ENCODE data around the gene GNAI2.
"Not testable (repeated sequence)": the region's sequence is repeated elsewhere in the genome, so short reads cannot be mapped to it uniquely, and the experiment has no call there.

The GNAI2 gene

DNA sequence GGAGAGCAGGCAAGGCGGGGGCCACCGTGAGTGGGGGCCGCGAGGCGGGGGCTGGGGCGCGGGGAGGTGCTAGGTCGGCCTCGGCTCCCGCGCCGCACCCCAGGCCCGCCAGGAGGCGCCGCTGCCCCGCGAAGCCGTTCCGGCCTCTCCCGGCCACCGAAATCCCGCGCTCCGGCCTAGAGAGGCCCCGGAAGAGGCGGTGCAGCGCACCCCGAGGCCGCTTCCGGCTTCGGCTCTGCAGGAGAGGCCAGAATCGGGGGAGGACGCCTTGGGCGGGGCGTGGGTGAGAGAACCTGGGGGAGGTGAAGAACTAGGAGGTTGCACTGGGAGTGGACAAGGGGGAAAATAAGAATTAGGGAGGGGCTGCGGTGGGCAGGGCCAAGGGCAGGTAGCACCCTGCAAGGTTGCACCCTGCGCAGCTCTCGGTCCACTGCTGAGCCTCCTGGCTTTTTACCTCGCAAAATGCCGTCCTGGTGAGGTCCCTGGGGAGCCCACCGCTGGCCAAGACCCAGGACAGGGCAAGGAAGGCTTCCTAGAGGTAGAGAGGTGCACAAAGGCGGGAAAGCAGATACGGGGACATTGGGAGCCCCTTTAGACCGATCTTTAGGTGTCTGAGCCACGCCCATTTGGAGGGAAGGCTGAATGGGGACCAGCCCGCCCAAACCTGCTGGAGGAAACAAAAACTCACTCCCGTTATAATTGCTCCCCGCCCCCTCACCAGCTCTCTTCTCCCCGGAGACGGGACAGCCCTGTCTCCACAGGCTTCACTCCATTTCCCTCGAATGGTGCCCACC lies 8.4 kb upstream of the GNAI2 start:
- DNase-seq = peak; percentile 84 to 91

GRCh38 chr3:50228184-50228763 lies 7.7 kb upstream of the GNAI2 start:
- not testable (repeated sequence) for DNase-seq

GRCh38 chr3:50229490-50229889 lies 6.5 kb upstream of the GNAI2 start:
- DNase-seq = no peak

DNA sequence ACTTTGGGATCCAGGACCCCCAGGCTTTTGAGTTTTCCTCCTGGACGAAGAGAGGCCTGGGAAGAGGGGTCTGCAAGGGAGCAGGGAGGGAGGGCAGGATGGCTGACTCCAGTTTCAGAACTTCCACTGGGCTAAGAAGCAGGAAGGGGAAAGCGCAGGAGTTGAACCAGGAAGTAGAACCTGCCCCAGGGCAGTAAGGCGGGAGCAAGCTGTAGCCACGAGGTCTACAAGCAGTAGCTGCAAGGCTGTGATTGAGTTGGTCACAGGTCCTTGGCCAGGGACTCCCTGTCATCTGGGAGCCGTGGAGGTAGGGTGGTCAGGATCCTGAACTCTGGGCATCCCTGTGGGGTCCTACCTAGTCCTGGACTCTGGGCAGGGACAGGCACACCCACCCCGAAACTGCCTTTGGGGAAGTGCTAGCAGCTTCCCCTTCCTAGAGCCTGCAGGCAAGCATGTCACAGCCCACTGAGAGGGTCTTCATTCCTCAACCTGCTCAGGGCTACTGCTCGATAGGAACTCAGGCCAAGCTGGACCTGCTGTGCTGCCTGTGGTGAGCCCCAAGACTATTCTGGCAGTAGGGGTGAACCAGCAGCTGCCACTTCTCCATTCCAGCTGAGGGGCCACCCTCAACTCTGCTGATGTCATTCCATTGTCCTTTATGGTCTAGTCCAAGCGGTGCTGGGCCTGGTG lies 5.8 kb upstream of the GNAI2 start:
- no peak for DNase-seq

DNA sequence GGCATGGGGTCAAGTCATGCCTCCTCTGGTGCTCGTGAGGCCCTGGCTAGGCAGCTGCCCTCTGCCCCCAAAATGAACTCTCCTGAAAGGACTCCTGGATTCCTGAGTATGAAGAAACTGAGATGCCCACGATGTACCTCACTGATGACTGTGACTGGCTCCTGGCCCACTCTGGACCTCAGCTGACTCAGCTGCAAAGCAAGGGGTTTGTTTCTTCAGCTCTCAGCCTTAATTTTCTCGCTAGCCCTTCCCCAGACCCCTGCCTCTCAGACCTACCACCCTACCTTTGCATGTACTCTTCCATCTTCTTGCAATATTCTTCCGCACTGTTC lies 5.2 kb upstream of the GNAI2 start:
- no peak for DNase-seq

GRCh38 chr3:50231581-50231980 lies 4.4 kb upstream of the GNAI2 start:
- DNase-seq = no peak

DNA sequence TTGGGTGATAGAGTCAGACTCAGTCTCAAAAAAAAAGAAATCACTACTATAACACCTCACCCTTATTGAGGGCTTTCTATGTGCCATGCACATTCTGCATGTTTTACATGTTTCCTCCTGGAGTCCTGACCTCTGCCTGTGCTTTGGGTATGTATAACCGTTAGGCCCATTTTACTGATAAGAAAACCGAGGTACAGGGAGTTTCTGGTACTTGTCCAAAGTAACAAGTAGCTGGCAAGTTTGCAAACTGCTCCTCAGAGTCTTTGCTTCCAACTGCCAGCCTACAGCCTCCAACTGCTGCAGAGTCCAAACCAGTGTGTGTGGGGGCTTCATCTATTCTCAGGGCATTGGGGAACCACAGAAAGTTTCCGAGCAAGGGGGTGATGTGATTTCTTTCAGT lies 3.7 kb upstream of the GNAI2 start:
- DNase-seq = no peak

DNA sequence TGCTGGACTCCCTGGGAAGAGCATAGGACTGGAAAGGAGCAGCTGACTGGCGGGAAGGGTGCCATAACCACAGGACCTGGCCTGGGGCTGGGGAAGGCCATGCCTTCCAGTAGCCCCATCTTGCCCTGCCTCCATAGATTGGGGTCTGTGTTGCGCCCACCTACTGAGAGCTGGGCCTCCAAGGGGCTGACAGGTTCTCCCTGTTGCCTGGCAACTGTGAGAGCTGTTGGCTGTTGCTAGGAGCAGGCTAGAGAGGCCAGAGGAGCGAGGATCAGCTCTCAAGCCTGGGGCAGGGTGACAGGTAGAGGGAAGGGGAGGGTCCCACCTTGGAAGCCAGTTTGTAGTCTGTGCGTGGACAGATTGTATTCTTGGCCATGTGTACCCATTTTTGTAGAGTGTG lies 2.8 kb upstream of the GNAI2 start:
- DNase-seq = no peak

GRCh38 chr3:50236484-50237132 lies 604 bp downstream of the GNAI2 start:
- DNase-seq = no peak

DNA sequence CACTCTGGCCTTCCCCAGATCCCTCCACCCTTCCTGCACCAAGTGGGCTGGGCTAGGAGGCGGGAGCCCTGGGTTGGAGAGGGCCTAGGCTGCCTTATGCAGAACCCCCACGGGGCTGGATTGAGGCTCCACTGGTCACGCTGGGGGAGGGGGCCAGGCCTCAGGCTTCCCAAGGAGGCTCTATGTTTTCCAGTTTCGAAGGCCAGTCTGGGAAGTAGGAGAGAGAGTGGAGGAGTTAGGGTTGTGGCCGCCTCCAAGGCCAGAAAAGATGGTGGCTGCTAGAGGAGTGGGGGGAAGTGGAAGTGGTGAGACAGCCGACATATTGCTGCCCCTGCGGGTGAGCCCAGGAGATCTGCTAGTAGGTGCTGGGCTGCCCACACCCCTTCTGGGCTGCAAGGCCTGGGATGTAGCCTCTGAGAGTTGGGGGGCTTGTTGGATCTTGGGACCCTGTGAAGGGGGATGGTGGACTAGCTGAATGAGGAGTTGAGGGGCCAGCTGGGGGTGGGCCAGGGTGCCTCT lies 1.2 kb downstream of the GNAI2 start:
- no peak for DNase-seq

- peak; percentile 79 to 82 for DNase-seq
These were observed 1.9 kb downstream of the GNAI2 start for GRCh38 chr3:50237754-50238548.

GRCh38 chr3:50238549-50239026 lies 2.6 kb downstream of the GNAI2 start:
- DNase-seq = no peak

GRCh38 chr3:50239649-50240048 lies 3.6 kb downstream of the GNAI2 start:
- DNase-seq = no peak

DNA sequence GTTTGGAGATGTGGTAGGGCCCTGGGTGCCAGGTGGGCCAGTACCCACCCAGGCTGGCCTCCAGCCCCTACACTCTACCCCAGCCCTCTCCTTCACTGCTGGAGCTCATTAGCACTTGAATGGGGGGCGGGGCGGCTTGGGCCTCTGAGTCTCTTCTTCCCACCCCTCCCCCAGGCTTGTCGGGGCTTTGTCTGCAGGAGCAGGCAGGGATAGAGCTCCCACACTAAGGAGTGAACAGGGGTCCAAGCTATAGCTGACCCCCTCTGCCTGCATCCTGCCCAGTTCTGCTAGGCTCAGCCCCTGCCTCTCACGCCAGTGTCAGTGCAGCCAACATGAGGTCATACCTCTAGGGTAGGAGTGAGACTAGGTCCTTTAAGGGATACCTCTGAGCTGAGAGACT lies 5.2 kb downstream of the GNAI2 start:
- no peak for DNase-seq

GRCh38 chr3:50241713-50242380 lies 5.8 kb downstream of the GNAI2 start:
- DNase-seq = no peak

DNA sequence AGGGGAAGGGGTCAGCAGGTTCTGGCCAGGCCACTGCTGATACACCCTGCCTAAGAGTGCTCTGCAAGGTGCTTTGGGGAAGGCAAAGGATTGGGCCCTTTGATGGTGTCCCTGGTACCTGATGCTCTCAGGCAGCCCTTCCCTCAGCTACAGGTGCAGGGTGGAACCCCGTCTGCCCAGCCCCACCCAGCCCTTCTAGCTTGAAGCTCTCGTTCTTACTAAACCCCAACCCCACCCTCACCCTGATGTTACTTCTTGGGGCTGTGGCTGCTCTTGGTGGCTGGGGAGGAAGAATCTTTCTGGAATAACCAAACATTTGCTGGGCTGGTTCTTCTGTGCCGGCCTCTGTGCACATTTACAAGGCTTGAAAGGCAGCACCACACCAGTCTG lies 6.4 kb downstream of the GNAI2 start:
- no peak for DNase-seq

GRCh38 chr3:50242851-50243542 lies 7.0 kb downstream of the GNAI2 start:
- DNase-seq = no peak

GRCh38 chr3:50243543-50243895 lies 7.5 kb downstream of the GNAI2 start:
- no peak for DNase-seq

DNA sequence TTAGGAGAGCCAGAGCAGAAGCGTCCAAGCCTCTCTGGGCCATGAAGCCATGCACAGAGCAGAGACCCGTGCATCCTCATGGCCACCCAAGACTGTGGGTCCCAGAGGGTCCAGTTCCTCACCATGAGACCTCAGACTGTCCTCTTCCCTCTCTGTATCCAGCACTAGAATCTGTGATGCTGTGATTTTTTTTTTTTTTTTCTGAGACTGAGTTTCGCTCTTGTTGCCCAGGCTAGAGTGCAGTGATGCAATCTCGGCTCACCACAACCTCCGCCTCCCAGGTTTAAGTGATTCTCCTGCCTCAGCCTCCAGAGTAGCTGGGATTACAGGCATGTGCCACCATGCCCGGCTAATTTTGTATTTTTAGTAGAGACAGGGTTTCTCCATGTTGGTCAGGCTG lies 8.8 kb downstream of the GNAI2 start:
- DNase-seq = not testable (repeated sequence)

DNA sequence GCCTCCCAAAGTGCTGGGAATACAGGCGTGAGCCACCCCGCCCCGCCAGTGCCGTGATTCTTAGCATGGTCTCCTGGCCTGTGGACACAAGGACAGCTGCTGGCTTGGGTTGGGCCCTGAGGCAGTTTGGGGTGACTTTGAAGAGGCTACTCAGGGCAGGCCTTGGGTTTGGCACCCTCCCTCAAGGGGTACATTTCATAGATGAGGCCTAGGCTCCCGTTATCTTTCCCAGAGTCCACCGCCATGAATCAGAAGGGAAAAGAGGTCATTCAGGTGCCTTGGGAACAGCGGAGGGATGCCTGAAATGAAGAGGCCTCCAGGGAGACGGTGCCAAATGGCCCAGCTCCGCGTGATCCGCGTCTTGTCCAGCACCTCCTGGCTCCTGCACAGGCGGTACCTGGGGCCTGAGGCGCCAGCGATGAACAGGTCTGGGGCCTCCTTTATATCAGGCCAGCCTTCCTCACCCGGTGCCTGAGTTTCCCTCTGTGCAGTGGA lies 9.3 kb downstream of the GNAI2 start:
- no peak for DNase-seq

DNA sequence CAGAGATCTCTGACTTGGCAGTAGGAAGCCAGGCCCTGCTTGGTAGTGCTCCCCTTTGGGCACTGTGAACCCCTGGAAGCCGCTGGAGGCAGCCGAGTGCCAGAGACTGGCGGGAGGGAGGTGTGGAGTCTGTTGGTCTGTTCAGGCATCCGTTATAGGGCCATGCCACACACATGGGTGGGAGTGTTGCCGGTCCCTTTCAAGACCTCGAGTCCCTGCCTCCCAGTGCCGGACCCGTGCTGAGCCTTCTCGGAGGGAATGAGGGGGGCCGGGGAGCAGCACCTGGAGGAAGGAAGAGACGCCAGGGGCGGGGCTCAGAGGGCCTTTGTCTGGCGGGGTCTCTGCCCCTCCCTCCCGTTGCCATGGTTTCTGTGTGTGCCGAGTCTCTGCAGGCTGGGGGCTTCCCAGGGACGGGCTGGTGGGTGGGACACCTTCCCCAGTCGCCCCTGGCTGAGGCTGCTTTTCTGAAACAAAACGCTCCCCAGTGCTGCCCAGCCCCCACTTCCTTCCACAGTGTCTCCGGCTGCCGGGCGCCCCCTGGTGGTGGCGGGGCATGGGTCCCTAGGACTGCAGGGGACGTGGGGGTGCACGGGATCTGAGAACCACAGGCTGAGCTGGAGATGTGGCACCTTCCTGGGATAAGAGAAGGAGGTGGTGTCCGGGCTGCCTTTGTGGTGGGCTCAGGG lies 10.0 kb downstream of the GNAI2 start:
- DNase-seq = peak; percentile 99
